Smooth muscle cell of the brain vasculature (primary cell): ENCODE results near the gene SEPTIN1.
"Not testable (repeated sequence)": the region's sequence is repeated elsewhere in the genome, so short reads cannot be mapped to it uniquely, and the experiment has no call there.

ENCODE experiments used
- DNase-seq: peaks from one replicate; pipeline ENCODE4 v3.0.0-alpha.2; 2012; ENCODE audit warnings: low read depth, low spot score

Gene SEPTIN1

GRCh38 chr16:30341971-30342370, 40.4 kb downstream of the SEPTIN1 start:
- DNase-seq: not testable (repeated sequence)

- no peak for DNase-seq
Observed at GRCh38 chr16:30340621-30341020, 41.7 kb downstream of the SEPTIN1 start.

GRCh38 chr16:30338715-30339114, 43.6 kb downstream of the SEPTIN1 start:
- not testable (repeated sequence) for DNase-seq

GRCh38 chr16:30337964-30338357, 44.4 kb downstream of the SEPTIN1 start:
- DNase-seq: not testable (repeated sequence)

- DNase-seq: no peak
Observed at GRCh38 chr16:30335598-30336474, 46.5 kb downstream of the SEPTIN1 start.

- not testable (repeated sequence) for DNase-seq
Observed at GRCh38 chr16:30335028-30335597, 47.2 kb downstream of the SEPTIN1 start.

- not testable (repeated sequence) for DNase-seq
Observed at GRCh38 chr16:30334473-30334989, 47.8 kb downstream of the SEPTIN1 start.
